Heart left ventricle (tissue), 16 donors: Measurements from ENCODE around the gene SPAG17. TPM values are rescaled to one million over a fixed set of nuclear protein-coding genes. Genes with fewer than 3 reads are reported as not detected.

ENCODE experiments used
- ATAC-seq, 4 donors: fragments of 200-7000 bp; cut with Tn5 transposase; one replicate each; pipeline ENCODE4 v1.9.1; 2020 to 2022; ENCODE audit warnings: moderate library complexity in 4 of 4, mild to moderate bottlenecking in 3 of 4, moderate number of reproducible peaks in 1 of 4
- DNase-seq, 5 donors: peaks; one replicate each; pipeline ENCODE4 v3.0.0-alpha.2; 2020
- H3K27ac ChIP-seq, 12 donors: fragments of 200-600 bp; sonication (generic) in 4 of 12; one replicate each; pipeline versions ENCODE4 v1.5.0 to v1.8.0; 2016 to 2022; ENCODE audit warnings: mild to moderate bottlenecking in 2 of 12
- H3K27me3 ChIP-seq, 9 donors: fragments of 200-600 bp; sonication (generic) in 2 of 9; one replicate each; pipeline versions ENCODE4 v1.5.1 to v1.8.0; 2016 to 2022; ENCODE audit warnings: mild to moderate bottlenecking in 3 of 9
- H3K36me3 ChIP-seq, 9 donors: fragments of 200-600 bp; sonication (generic) in 2 of 9; one replicate each; pipeline versions ENCODE4 v1.5.0 to v1.8.0; 2018 to 2022; ENCODE audit warnings: mild to moderate bottlenecking in 2 of 9
- H3K4me1 ChIP-seq, 12 donors: fragments of 200-600 bp; sonication (generic) in 4 of 12; one replicate each; pipeline versions ENCODE4 v1.5.0 to v1.8.0; 2016 to 2022; ENCODE audit warnings: mild to moderate bottlenecking in 3 of 12
- H3K4me3 ChIP-seq, 12 donors: fragments of 200-600 bp; sonication (generic) in 4 of 12; one replicate each; pipeline versions ENCODE4 v1.5.0 to v1.8.0; 2017 to 2022; ENCODE audit warnings: mild to moderate bottlenecking in 9 of 12, moderate library complexity in 4 of 12
- H3K9me3 ChIP-seq, 12 donors: fragments of 200-600 bp; sonication (generic) in 4 of 12; one replicate each; pipeline versions ENCODE4 v1.5.0 to v1.8.0; 2016 to 2022; ENCODE audit warnings: mild to moderate bottlenecking in 1 of 12
- CTCF ChIP-seq, 12 donors: fragments of 200-600 bp; sonication (generic) in 4 of 12; IDR thresholded peaks; one replicate each; pipeline versions ENCODE4 v1.5.0 to v1.8.0; 2018 to 2022; ENCODE audit warnings: antibody characterized with exemption in 12 of 12, mild to moderate bottlenecking in 5 of 12
- POLR2A ChIP-seq, 2 donors: fragments of 450-650 bp; IDR thresholded peaks; one replicate each; pipeline ENCODE4 v1.6.1; 2017; ENCODE audit warnings: antibody characterized with exemption in 2 of 2, mild to moderate bottlenecking in 2 of 2, moderate library complexity in 2 of 2
- WGBS, 4 donors: extraction: QIAGEN DNeasy Blood & Tissue Kit in 2 of 4; methylation state at CpG; one replicate each; pipeline versions ENCODE4 v1.1.5 to v1.1.7; 2013 to 2018; 5-methylcytosine and 5-hydroxymethylcytosine counted together
- intact Hi-C, 10 donors: fragments of 100-400 bp; cut with DNase I; formaldehyde crosslinking; loops; one replicate each; pipeline versions ENCODE4 v1.11.1 to v1.14.2; 2022
- polyA plus RNA-seq, 2 donors: library from polyadenylated mRNA; stranded (reverse); fragments of 200-250 nt; gene quantifications; one replicate each; pipeline ENCODE4 v1.2.3, GENCODE V29; 2013
- total RNA-seq, 9 donors: library from RNA; depleted of rRNA in 2 of 9; stranded (reverse); fragments of >200 nt in 2 of 9; fragmentation: NEBNext Ultra II Directional in 3 of 9; extraction: Animal tissue kit (Norgen Biotek cat#: 25700) in 3 of 9; gene quantifications; one replicate each; pipeline versions ENCODE4 v1.1.0 to v1.2.4, GENCODE V29; 2016 to 2023
- donor health status: ischemic (EF 13 %, LVEDD 7.1; RV severe dilation, severe dysfunction).
- donor health status: healthy with polysubstance abuse.
- donor health status: DM: no; HTN: yes; CAD: no.
- donor health status: DM: no; HTN: no; CAD: no.
- donor health status: ischemic (EF 25% LVEDD 6.9; RV normal size, moderate dysfunction).
- donor health status: ischemic (EF 25% LVEDD 5.7; RV mildly dilated, moderate dysfunction).
- donor health status: healthy.
- donor health status: DM: yes; HTN: yes; CAD: no.
- donor health status: ischemic (EF 35%, LVEDD 5.7; RV mildly dilated, moderate dysfunction).
- donor health status: nonischemic (EF 11% LVEDD 7.7; RV severe dilation, severe dysfunction).
- donor health status: DM: yes; HTN: yes; CAD: no.
- donor health status: PGD.
- donor health status: ischemic (EF 29% LVEDD 5.4; RV normal size, mild dysfunction).
- donor health status: nonischemic (EF 23%, LVEDD 6.1; RV moderate dilation, normal function).

SPAG17 gene
- total and polyA plus RNA-seq, 11 donors, result 0.38 to 0.48 TPM; not detected in 9

DNA sequence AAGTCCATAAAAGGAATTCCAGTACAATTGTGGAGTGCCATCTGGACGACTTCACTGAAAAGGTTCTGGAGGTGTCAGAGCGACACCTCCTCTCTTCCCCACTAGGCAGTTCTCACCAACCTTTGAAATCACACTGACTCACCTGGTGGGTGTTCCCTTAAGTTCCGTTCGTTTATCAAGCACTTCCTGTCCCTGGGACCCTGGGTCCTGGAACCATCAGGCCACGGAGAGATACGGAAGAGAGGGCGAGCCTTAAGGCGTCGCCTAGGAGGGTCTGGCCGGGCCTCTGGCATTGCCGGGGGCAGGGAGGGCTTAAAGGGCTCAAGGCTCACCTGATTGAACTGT lies 317 bp downstream of the SPAG17 start:
- Histone ChIP-seq H3K27ac (no peak overlapping the region), H3K36me3 (no peaks in the 10 kb centered on the region), H3K4me1 (peaks cover 0 to 4% (median 0%) of the 10 kb centered on the region in 12 donors), H3K9me3 (no peaks in the 10 kb centered on the region), H3K4me3 (peak overlapping the region in 10 of 12 donors; percentile 17 to 55 (median 40)), H3K27me3 (peaks cover 0 to 9% (median 0%) of the 10 kb centered on the region in 9 donors)
- no peak for TF ChIP-seq CTCF (IDR thresholded peaks at IDR 0.05)
- no peak for TF ChIP-seq POLR2A (IDR thresholded peaks at IDR 0.05)
- DNase-seq, result no peak
- 33 to 41% (median 40%) methylated on average over 8 to 11 of the region's 11 CpGs for WGBS, 4 donors
- intact Hi-C loops, result no loop called here
- ATAC-seq, result peak in 2 of 4 donors; percentile 16 to 29

DNA sequence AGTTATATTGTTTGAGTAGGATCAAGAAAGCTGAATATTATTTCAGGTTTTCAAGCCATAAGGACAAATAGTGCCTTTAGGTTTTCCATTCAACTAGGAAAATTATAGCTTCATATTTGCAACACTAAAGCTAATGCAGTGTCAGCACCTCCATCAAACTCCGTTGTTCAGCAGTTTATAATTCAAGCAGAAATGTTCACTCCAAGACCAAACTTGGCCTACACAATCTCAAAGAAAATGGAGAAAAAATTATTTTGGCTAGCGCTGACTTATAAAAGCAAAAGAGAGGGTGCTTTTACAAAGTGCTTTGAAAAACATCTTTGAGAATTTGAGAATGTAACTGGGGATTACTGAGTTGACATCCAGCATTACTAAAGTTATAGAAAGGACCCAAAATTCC lies 1.4 kb downstream of the SPAG17 start:
- no peak overlapping the region for H3K27ac ChIP-seq
- no peak overlapping the region for H3K4me3 ChIP-seq
- H3K36me3 ChIP-seq, result no peaks in the 10 kb centered on the region
- no peak for ATAC-seq
- 83 to 94% (median 91%) methylated on average over 2 of the region's 2 CpGs for WGBS, 4 donors
- H3K9me3 ChIP-seq, result no peaks in the 10 kb centered on the region
- intact Hi-C loops, result no loop called here
- TF ChIP-seq CTCF (IDR thresholded peaks at IDR 0.05) (no peak), POLR2A (IDR thresholded peaks at IDR 0.05) (no peak)
- peaks cover 0 to 9% (median 0%) of the 10 kb centered on the region in 9 donors for H3K27me3 ChIP-seq
- DNase-seq, result no peak
- peaks cover 0 to 4% (median 0%) of the 10 kb centered on the region in 12 donors for H3K4me1 ChIP-seq

- intact Hi-C loops, result no loop called here
- Histone ChIP-seq H3K27me3 (no peaks in the 10 kb centered on the region), H3K9me3 (peaks cover 0 to 26% (median 0%) of the 10 kb centered on the region in 12 donors), H3K4me3 (no peak overlapping the region), H3K4me1 (no peaks in the 10 kb centered on the region), H3K27ac (no peak overlapping the region), H3K36me3 (no peaks in the 10 kb centered on the region)
- no peak for TF ChIP-seq CTCF (IDR thresholded peaks at IDR 0.05)
- WGBS, 4 donors, result 91 to 96% (median 93%) methylated on average over 3 of the region's 3 CpGs
- DNase-seq (no peak), ATAC-seq (no peak)
These were observed 7.0 kb downstream of the SPAG17 start for GRCh38 chr1:118177998-118178397.

DNA sequence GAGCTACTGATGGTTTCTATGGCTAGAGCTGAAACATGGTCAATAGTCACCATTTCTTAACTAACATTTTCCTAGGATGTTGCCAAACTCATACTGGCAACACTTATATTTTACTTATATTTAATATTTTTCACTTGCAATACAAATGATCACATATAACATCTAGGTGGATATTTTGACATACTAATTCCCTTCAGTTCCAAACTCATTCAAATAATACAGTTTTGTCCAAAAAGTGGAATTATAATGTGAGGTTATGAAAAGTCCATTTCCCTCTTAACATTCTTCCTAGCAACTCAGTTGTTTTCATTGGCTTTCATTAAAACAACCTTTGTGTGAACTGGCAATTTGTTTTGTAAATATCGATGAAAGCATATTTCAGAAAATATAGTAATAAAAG lies 16.0 kb downstream of the SPAG17 start:
- no peak overlapping the region for H3K4me3 ChIP-seq
- no peak overlapping the region for H3K27ac ChIP-seq
- no peaks in the 10 kb centered on the region for H3K36me3 ChIP-seq
- 71 to 86% (median 75%) methylated on average over 1 of the region's 1 CpG for WGBS, 4 donors
- no peaks in the 10 kb centered on the region for H3K4me1 ChIP-seq
- intact Hi-C loops, result no loop called here
- H3K9me3 ChIP-seq, result peaks cover 0 to 9% (median 0%) of the 10 kb centered on the region in 12 donors
- TF ChIP-seq CTCF (IDR thresholded peaks at IDR 0.05) (no peak), POLR2A (IDR thresholded peaks at IDR 0.05) (no peak)
- ATAC-seq (no peak), DNase-seq (no peak)
- H3K27me3 ChIP-seq, result peaks cover 0 to 6% (median 0%) of the 10 kb centered on the region in 9 donors
